GM19438 (cell line): Measurements from ENCODE around the gene CA10.

Experiments used
- ATAC-seq: cut with Tn5 transposase; IDR thresholded peaks from one replicate; pipeline ENCODE4 v1.9.1; 2021; ENCODE audit warnings: low read depth; ENCODE audit not compliant: unreplicated experiment

Gene CA10

DNA sequence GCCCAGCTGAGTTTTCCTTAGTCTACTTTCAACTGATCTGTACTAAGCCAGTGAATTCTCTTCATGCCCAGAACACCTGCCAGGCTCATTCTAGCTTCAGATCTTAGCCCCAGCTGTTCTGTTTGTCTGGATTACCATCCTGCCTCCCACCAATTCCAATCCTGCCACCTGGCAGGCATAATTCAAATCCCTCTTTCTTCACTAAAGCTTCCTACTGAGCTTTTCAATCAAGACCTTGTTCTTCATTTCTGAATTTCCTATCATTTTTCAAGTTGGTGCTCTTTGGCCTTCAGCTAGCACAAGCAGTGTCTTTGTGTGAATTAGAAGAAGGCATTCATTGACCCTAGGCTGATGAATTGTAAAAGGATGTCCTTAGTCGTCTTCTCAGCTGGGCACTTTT is 540.5 kb downstream of the CA10 start:
- no peak for ATAC-seq

DNA sequence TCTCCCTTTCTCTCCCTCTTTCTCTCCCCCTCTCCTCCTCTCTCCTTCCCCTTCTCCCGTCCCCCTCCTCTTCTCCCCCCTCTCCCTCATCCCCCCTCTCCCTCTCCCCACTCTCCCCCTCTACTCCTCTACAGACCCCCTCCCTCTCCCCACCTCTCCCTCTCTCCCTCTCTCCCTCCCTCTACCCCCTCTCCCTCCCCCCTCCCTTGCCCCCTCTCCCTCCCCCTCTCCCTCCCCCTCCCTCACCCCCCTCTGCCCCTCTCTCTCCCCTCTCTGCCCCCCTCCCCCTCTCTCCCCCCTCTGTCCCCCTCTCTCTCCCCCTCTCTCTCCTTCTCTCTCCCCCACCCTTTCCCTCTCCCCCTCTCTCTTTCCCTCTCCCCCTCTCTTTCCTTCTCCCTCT is 545.3 kb downstream of the CA10 start:
- ATAC-seq = no peak

DNA sequence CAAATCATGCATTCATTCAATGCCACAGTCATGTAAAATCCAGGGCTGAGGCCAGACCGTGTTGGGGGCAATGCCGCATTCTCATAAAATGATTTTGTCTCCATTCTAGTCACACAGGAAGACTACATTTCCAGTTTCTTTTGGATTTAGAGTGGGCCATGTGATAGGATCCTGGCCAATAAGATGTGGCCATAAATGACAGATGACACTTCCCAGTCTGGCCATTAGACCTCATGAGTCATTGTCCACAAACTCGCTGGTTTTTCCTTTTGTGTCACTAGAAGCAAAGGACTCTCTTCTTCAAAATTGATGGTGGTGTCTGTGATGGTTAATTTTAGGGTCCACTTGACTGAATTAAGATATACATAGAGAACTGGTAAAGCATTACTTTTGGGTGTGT is 545.8 kb downstream of the CA10 start:
- ATAC-seq = no peak

- ATAC-seq = no peak
Observed at GRCh38 chr17:51611585-51611984, 546.9 kb downstream of the CA10 start.

DNA sequence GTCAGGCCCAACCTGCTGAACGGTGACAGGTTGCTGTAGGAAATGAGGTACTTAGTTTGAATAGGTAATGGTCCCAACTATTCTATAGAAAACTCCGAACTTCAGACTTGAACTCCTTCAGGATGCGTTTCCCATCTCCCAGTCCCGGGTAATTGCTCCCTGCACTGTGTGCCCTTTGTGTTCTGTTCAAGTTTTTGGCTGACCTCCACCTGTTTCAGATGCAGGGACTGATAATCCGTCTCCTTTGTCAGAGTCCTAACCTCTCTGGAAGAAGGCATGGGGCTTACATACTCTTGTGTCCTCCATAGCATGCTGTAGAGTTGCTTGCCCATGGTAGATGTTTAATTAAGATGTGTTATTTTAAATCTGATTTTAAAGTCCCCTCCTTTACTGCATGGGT is 547.7 kb downstream of the CA10 start:
- ATAC-seq = no peak

GRCh38 chr17:51610155-51610554 is 548.4 kb downstream of the CA10 start:
- ATAC-seq = no peak

DNA sequence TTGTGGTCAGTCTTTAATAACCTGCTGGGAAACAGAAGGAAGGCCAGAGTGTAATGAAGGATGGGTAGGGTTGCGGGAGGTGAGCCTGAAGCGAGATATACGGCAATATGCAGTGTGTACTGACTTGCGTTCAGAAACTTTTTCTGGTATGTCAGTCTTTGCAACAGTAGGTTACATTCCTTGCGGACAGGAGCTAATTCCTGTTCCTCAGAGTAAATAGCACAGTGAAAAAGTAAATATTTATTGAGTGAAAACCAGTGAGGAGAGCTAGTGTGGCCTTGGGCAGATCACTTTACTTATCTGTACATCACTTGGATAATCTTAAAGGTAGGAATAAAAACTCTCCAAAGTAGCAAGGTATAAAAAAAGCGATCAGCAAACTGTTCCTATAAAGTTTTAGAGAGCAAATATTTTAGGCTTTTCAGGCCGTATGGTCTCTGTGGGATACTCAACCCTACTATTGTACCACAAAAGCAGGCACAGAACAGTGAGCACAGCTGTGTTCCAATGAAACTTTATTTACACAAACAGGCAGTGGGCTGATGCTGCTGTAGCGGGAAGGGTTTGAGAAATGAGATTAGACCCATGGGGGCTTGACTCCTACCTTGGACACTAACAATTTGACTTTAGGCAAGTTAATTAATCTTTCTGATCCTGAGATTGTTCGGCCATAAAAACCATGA is 550.1 kb downstream of the CA10 start:
- ATAC-seq = no peak

DNA sequence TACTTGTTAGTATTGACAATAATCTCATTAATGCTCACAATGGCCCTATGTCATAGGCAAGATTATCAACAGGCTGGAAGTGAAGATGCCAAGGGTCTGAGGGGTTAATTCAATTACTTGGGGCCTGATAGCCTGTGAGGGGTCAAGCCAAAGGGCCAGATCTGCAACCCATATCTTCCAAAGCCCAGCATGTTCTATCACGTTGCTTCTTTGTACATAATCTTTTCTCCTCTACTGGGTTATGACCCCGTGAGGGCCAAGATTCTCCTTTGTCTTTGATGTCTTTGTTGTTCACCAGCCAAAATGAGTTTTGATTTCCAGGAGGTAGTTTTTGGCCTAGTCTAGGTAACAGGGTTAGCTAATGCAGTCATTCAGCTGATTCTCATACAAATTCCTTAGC is 551.0 kb downstream of the CA10 start:
- ATAC-seq = no peak

DNA sequence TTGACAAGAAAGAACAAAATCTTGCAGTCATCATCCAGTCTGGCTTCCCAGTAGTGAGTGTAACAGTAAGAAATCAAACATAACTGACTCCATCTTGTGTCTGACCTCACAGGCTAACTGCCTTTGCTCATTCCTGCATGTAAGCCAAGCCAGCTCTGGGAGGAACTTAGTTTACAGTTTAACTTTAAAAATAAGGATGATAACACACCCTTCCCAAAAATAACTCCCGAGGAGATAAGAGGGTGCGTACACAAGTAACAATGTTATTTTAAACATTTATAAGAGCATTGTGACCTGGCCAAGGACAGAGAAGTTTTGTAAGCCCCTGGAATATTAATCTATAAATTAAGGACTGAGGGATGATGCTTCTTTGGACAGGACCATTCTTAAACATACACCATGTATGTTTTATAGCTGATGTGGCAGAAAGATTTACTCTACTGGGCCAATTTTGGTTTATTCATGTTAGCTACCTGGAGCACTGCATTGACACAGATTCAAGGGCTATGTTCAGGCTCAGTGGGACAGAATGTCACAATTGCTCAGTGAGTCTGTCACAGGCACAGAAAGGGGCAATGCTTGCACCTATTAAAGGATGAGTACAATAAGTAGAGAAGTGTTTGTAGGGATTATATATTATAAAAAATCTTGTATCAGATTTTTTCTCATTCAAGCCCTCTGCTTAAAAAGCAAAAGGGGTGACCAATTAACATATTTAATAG is 554.1 kb downstream of the CA10 start:
- ATAC-seq = no peak

- no peak for ATAC-seq
Observed at GRCh38 chr17:51601622-51602261, 556.8 kb downstream of the CA10 start.

- no peak for ATAC-seq
Observed at GRCh38 chr17:51598824-51599223, 559.7 kb downstream of the CA10 start.

- ATAC-seq = no peak
Observed at GRCh38 chr17:51597345-51597744, 561.2 kb downstream of the CA10 start.

GRCh38 chr17:51595826-51596398 is 562.6 kb downstream of the CA10 start:
- no peak for ATAC-seq

DNA sequence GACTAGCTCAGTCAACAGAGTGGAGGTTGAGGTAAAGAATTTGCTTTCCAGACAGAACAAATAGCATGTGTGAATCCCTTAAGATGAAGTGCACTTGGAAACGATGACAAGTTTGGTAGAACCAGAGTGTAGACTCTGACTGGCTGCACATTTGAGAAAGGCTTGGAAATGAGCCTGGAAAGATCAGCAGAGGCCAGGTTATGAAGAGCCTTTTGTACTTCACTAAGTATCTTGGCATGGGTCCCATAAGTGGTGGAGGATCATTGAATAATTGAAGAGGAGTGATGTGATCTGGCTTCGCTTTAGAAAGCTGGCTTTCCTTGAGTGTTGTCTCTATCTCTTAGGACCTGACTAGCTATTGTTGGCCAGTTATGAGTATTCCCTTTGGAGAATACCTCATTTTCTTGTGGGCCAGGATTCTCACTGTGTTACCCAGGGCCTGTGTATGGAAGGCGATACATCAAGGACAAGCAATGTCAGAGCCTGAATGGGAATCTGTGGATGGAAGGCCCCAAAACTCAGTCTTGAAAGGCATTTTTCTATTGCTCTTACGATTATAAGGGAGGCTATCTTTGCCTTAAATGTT is 568.4 kb downstream of the CA10 start:
- no peak for ATAC-seq

DNA sequence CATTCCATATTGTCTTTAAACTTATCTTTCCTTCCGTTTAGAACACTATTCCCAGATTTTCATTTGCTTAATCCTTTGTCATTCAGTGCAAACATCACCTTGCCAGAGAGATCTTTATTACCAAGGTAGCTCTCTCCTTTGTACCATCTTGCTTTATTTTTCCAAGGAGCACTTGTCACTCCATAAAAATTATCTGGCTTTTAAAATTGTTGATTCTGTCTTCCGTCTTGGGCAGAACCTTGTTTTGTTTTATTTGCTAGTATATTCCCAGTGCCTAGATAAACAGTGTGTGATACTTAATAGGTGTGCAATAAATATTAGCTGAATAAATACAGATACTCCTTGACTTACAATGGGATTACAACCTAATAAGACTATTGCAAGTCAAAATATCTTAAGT is 570.5 kb downstream of the CA10 start:
- ATAC-seq = no peak

DNA sequence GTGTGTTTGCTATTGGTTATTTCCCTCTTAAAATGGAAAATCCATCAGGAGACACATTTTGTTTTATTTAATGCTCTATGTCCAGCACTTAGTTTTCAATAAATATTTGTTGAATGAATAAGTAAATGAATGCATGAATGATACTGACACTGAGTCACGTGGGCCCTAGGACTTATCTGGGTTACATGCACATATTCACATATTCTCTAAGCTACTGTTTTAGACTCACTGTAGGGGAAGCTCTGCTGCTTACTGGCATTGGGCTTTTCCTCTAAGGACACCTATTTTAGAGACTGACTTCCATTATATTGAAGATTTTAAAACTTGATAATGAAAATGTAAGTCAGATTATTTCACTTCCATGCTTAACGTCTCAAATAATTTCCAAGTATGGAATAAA is 571.0 kb downstream of the CA10 start:
- no peak for ATAC-seq

- ATAC-seq = no peak
Observed at GRCh38 chr17:51585514-51586104, 572.9 kb downstream of the CA10 start.

- ATAC-seq = no peak
Observed at GRCh38 chr17:51580869-51581268, 577.6 kb downstream of the CA10 start.
